HCT116 (cell line): ENCODE measurements around the gene FAM50A. TPM values are rescaled to one million over a fixed set of nuclear protein-coding genes. Genes with fewer than 3 reads are reported as not detected.

Experiments used
- ATAC-seq: fragments of 200-7000 bp; cut with Tn5 transposase; 2 replicates; pipeline ENCODE4 v1.9.1; 2020; ENCODE audit warnings: mild to moderate bottlenecking, moderate library complexity
- BruUV-seq: library from RNA; stranded (reverse); fragments of 400-500 nt; replicated peaks from 2 replicates; lab custom pipeline; 2021; lab: Mats Ljungman, UMichigan
- CTCF ChIA-PET: fragments of 300-600 bp; sonication (Branson Sonifier 250); formaldehyde crosslinking; loops from one replicate; lab custom pipeline; 2021; ENCODE audit warnings: antibody characterized with exemption; lab: Charles Lee
- POLR2A ChIA-PET: fragments of 300-600, 350-600 bp; sonication (Branson Sonifier 250); formaldehyde crosslinking; loops from one replicate; lab custom pipeline; 2021; ENCODE audit warnings: antibody characterized with exemption; lab: Charles Lee
- RAD21 ChIA-PET, 2 experiments: fragments of 300-600 bp; sonication (Branson Sonifier 250); formaldehyde crosslinking; loops; one replicate each; lab custom pipeline; 2023; ENCODE audit warnings: low total read pairs in 2 of 2; ENCODE audit not compliant: uncharacterized antibody in 2 of 2, unreplicated experiment in 2 of 2, low non-redundant PET in 1 of 2; lab: Charles Lee
- DNase-seq: peaks from one replicate; pipeline ENCODE4 v3.0.0-alpha.2; 2010; ENCODE audit warnings: low read depth, low spot score
- H2AFZ ChIP-seq: fragments of 200-600 bp; shearing (Covaris generic), sonication (generic); 2 replicates; pipeline ENCODE4 v1.6.1; 2017; ENCODE audit warnings: low read depth, mixed run types, mixed read lengths, antibody characterized with exemption, low read length; ENCODE audit not compliant: poor library complexity, severe bottlenecking
- H3K27ac ChIP-seq: 2 replicates; pipeline ENCODE4 v1.5.1; 2012; ENCODE audit warnings: low read depth, low read length
- H3K27me3 ChIP-seq: fragments of 200-600 bp; sonication (generic); 2 replicates; pipeline ENCODE4 v1.6.1; 2016; ENCODE audit warnings: mixed run types, low read length, mixed read lengths; ENCODE audit not compliant: insufficient read depth
- H3K36me3 ChIP-seq, 2 experiments: fragments of 200-500 bp in 1 of 2; fragments of 200-600 bp in 1 of 2; sonication (Bioruptor generic) in 1 of 2; sonication (generic) in 1 of 2; 2 replicates each; pipeline versions ENCODE4 v1.5.1 to v1.6.1; 2014 to 2016; ENCODE audit warnings: low read length in 2 of 2, inconsistent platforms in 1 of 2, mixed read lengths in 1 of 2, mixed run types in 1 of 2; ENCODE audit not compliant: insufficient read depth in 2 of 2, control insufficient read depth in 1 of 2
- H3K4me1 ChIP-seq, 2 experiments: fragments of 200-600 bp in 1 of 2; sonication (generic) in 1 of 2; 2 replicates each; pipeline versions ENCODE4 v1.5.1 to v1.6.1; 2012 to 2017; ENCODE audit warnings: low read length in 2 of 2, inconsistent platforms in 1 of 2, mild to moderate bottlenecking in 1 of 2, mixed read lengths in 1 of 2, mixed run types in 1 of 2, moderate library complexity in 1 of 2; ENCODE audit not compliant: insufficient read depth in 2 of 2, control insufficient read depth in 1 of 2
- H3K4me2 ChIP-seq: fragments of 200-600 bp; sonication (generic); 2 replicates; pipeline ENCODE4 v1.6.1; 2017; ENCODE audit warnings: mixed run types, low read length, mixed read lengths
- H3K4me3 ChIP-seq, 2 experiments: fragments of 200-600 bp in 1 of 2; sonication (generic) in 1 of 2; replicated peaks in 1 of 2; 2 replicates each; pipeline ENCODE4 v1.5.1; 2011 to 2016; ENCODE audit warnings: low read length in 2 of 2, control low read depth in 1 of 2, low read depth in 1 of 2, mild to moderate bottlenecking in 1 of 2, mixed read lengths in 1 of 2, mixed run types in 1 of 2
- H3K79me2 ChIP-seq: fragments of 200-600 bp; sonication (generic); 2 replicates; pipeline ENCODE4 v1.6.1; 2017; ENCODE audit warnings: mild to moderate bottlenecking, mixed run types, low read length, moderate library complexity, mixed read lengths; ENCODE audit not compliant: insufficient read depth
- H3K9ac ChIP-seq: fragments of 200-600 bp; sonication (generic); 2 replicates; pipeline ENCODE4 v1.6.1; 2016; ENCODE audit warnings: low read length, mixed read lengths
- H3K9me2 ChIP-seq: fragments of 200-600 bp; sonication (generic), shearing (Covaris generic); 2 replicates; pipeline ENCODE4 v1.6.1; 2017; ENCODE audit warnings: mixed run types, mild to moderate bottlenecking, moderate library complexity; ENCODE audit not compliant: insufficient read depth
- H3K9me3 ChIP-seq, 2 experiments: fragments of 200-500 bp in 1 of 2; fragments of 200-600 bp in 1 of 2; sonication (Bioruptor generic) in 1 of 2; sonication (generic) in 1 of 2; 2 replicates each; pipeline ENCODE4 v1.6.1; 2014 to 2017; ENCODE audit warnings: low read length in 2 of 2, mixed read lengths in 2 of 2, inconsistent platforms in 1 of 2, low read depth in 1 of 2, mild to moderate bottlenecking in 1 of 2, mixed run types in 1 of 2, moderate library complexity in 1 of 2; ENCODE audit not compliant: control insufficient read depth in 1 of 2, insufficient read depth in 1 of 2
- H4K20me1 ChIP-seq: fragments of 200-600 bp; sonication (generic), shearing (Covaris generic); 2 replicates; pipeline ENCODE4 v1.6.1; 2017; ENCODE audit warnings: mixed run types, mild to moderate bottlenecking, moderate library complexity; ENCODE audit not compliant: insufficient read depth
- JUND ChIP-seq: IDR thresholded peaks from 2 replicates; pipeline ENCODE4 v1.6.1; 2012
- MAX ChIP-seq: IDR thresholded peaks from 2 replicates; pipeline ENCODE4 v1.6.1; 2012
- ZBTB33 ChIP-seq: IDR thresholded peaks from 2 replicates; pipeline ENCODE4 v1.6.1; 2011; ENCODE audit warnings: mild to moderate bottlenecking, low read length, moderate library complexity; ENCODE audit not compliant: insufficient replicate concordance; ENCODE audit errors: extremely low read depth
- intact Hi-C: fragments of 100-400 bp; cut with micrococcal nuclease; formaldehyde crosslinking; loops from 2 replicates; pipeline ENCODE4 v1.10.0; 2022
- total RNA-seq: library from RNA; stranded (reverse); gene quantifications from one replicate; pipeline ENCODE4 v1.2.1, GENCODE V29; 2021; ENCODE audit not compliant: unreplicated experiment
- TF ChIP-seq, protein P1 (sequence below): IDR thresholded peaks from 2 replicates; pipeline ENCODE4 v1.6.1; 2012; ENCODE audit warnings: low read depth

The FAM50A gene
- total RNA-seq, 1 experiment from 2014 or later = 46.5 TPM

DNA sequence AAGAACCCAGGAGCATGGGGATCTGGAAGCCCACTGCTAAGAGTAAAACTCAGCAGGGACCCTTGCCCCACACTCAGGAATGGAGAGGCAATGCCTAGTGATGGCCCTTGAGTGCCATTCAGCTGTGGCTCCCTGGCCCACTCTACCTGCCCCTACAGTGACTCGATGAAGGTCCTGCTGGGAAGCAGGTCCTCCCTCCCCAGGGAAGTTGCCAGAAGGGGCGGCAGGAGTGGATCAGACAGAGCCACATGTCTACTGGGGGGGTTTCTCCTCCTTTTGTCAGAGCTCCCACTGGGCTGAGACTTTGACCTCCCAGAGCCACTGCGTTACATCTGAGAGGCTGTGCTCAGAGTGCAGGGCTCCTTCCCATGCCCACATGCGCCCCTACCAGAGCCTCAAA lies 45.2 kb downstream of the FAM50A start:
- Histone ChIP-seq H2AFZ (no peak overlapping the region), H3K36me3 (peaks cover 0 to 10% of the 10 kb centered on the region in 2 experiments; a peak in 1 of 4 replicates), H3K4me2 (peak overlapping the region; percentile 83), H3K27ac (no peak overlapping the region), H3K4me1 (peaks cover 7 to 36% of the 10 kb centered on the region in 2 experiments; a peak in 3 of 4 replicates), H3K4me3 (peak overlapping the region; percentile 61 to 68; a peak in 3 of 4 replicates), H3K27me3 (no peaks in the 10 kb centered on the region), H3K9me3 (no peaks in the 10 kb centered on the region)
- intact Hi-C loops = no loop called here
- CTCF ChIA-PET = interaction anchor here (2.4 kb wide), 1 partner anchor 116 kb away, joined by 6 read pairs; no protein-coding TSS in a partner anchor
- BruUV-seq = no TSS peak
- TF ChIP-seq, protein P1, sequence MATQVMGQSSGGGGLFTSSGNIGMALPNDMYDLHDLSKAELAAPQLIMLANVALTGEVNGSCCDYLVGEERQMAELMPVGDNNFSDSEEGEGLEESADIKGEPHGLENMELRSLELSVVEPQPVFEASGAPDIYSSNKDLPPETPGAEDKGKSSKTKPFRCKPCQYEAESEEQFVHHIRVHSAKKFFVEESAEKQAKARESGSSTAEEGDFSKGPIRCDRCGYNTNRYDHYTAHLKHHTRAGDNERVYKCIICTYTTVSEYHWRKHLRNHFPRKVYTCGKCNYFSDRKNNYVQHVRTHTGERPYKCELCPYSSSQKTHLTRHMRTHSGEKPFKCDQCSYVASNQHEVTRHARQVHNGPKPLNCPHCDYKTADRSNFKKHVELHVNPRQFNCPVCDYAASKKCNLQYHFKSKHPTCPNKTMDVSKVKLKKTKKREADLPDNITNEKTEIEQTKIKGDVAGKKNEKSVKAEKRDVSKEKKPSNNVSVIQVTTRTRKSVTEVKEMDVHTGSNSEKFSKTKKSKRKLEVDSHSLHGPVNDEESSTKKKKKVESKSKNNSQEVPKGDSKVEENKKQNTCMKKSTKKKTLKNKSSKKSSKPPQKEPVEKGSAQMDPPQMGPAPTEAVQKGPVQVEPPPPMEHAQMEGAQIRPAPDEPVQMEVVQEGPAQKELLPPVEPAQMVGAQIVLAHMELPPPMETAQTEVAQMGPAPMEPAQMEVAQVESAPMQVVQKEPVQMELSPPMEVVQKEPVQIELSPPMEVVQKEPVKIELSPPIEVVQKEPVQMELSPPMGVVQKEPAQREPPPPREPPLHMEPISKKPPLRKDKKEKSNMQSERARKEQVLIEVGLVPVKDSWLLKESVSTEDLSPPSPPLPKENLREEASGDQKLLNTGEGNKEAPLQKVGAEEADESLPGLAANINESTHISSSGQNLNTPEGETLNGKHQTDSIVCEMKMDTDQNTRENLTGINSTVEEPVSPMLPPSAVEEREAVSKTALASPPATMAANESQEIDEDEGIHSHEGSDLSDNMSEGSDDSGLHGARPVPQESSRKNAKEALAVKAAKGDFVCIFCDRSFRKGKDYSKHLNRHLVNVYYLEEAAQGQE = no peak
- TF ChIP-seq ZBTB33 (no peak), JUND (no peak), MAX (no peak)
- TF ChIP-seq, all 23 proteins: peak for 0
- H4K20me1 ChIP-seq = no peaks in the 10 kb centered on the region
- POLR2A ChIA-PET = interaction anchor here (1.8 kb wide), 1 partner anchor 118 kb away, joined by 5 read pairs; no protein-coding TSS in a partner anchor
- ATAC-seq = no peak
- no peak for DNase-seq
- H3K9me2 ChIP-seq = no peaks in the 10 kb centered on the region
- H3K79me2 ChIP-seq = peaks cover 15% of the 10 kb centered on the region
- RAD21 ChIA-PET = no interaction called here
- peak overlapping the region; percentile 74 for H3K9ac ChIP-seq
